ENCODE data around the gene IFNA14.
A peak's percentile ranks its signal among the peaks of the same experiment; 100 is the strongest.
"Not testable (repeated sequence)": the region's sequence is repeated elsewhere in the genome, so short reads cannot be mapped to it uniquely, and the experiment has no call there.

IFNA14 gene

DNA sequence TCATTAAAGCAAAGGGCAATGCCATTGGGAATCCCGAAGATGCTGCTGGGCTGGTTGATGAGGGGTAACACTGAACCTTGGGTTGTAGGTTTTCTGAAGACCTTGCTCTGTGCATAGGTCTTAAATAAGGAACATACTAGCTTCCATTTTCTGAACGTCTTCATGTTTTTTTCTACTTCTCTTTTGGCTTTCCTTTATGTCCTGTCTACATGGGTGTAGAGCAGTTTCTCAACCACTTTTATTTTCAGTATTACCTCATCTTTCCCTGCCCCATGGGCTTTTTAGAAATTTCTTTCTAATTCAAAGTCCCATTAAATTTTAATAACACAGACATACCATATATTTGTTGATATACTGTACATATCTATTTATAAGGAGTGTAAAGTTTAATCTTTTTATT, at the start of gene IFNA14:
Gene IFNA14, minus strand, starts transcription at position 95 of the 400 bp plus-strand sequence. Its CDS starts 70 bp downstream, at position 25.
- no peak for DNase-seq

DNA sequence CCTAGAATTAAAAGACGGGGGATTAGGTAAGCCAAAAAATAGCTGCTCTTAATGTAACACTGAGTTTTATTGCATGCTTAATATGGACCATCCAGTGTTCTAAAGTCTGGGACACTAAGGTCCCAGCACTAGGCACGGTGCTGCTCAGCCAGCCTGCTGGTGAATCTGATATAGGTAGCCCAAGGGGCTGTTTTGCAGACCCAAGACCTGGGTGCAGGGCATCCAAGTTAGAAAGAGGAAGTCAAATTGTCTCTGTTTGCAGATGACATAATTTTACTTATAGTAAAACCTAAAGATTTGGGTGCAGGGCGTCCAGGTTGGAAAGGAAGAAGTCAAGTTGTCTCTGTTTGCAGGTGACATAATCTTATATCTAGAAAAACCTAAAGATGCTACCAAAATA, 47.5 kb upstream of the IFNA14 start:
- no peak for DNase-seq

DNA sequence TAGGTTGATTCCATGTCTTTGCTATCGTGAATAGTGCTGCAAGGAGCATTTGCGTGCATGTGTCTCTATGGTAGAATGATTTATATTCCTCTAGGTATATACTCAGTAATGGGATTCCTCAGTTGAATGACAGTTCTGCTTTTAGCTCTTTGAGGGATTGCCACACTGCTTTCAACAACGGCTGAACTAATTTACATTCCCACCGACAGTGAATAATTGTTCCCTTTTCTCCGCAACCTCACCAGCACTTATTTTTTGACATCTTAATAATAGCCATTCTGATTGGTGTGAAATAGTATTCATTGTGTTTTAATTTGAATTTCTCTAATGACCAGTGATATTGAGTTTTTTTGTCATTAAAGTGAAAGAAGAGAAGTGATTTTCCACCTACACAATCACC, 46.9 kb upstream of the IFNA14 start:
- no peak for DNase-seq

DNA sequence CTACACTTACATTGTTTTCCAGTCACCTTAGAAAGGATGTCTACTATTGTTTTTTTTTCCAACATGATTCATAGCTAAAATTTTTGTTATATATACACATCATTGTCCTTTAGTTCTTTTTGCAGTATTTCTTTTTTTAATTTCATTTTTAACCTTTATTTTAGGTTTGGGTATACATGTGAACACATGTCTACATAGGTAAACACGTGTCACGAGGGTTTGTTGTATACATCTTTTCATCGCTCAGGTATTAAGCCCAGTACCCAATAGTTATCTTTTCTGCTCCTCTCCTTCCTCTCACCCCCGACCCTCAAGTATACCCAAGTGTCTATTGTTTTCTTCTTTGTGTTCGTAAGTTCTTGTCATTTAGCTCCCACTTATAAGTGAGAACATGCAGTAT, 46.3 kb upstream of the IFNA14 start:
- DNase-seq = no peak

DNA sequence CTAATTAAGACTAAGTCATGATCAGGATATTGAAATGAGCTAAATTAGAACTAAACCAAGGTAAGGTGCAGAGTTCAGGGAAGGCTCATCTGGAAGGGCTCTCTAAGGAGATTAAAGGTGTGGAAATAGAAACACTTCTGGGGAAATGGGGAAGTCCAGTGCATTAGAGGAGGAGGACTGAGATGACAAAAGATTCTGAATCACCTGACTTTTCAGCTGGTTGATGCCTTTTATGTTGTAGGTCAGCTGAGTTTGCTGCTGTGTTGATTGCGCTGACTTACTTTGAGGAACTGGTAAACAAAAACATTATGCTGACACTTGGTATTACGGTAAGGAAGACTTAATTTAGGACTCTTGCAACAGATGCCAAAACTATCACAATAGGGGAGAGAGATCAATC, 41.5 kb upstream of the IFNA14 start:
- DNase-seq = no peak

DNA sequence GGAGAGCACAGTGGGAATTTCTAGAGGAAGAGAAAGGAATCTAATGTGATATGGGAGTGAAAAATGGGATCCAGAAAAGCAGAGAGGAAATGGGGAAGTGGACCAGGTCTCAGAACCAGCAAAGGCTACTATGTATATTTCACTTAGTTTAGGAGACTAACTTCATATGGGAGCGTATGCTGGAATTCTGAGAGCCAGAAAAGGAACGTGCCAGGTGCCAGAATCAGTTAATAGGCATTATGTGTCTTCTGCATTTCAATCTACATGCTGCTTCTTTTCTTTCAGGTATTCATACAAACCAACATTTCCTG, 28.5 kb upstream of the IFNA14 start:
- DNase-seq = no peak

DNA sequence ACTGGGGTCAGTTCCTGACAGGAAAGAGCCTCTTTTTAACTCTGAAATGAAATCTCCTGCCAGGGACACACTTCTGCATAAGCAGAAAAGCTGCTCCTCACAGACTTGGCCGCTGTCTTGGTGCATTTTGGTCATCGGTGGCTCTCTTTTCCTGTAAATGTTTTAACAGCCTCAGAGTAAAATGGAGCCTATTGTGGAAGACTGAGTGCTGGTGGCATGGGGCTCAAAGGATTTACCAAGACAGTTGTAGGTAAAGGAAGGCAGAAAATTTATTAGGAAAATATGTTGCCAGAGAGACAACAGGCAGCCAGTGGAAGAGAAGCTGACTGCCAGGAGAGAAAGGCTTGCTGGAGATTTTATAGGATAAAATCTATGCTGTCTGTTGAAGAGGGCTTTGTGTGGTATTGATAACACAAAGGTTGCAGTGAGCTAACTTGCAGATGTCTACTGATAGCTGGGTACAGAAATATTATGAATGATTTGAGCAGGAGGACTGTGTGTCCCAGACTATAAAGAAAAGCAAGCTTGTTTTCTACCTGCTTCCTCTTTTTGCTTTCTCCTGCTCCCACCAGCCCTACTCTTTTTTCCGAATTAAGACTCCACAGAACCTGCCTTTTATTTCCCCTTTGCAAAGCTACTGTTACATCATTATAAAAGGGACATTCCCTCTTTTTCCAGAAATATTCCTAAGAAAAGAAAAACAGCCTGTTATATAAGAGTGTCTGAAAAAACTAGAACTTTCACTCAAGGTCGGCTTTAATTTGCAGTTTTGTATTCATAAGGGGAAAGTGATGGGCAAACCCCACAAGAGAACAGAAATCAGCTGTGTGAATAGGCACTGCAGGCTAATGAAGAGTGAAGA, 27.9 kb upstream of the IFNA14 start:
- no peak for DNase-seq

DNA sequence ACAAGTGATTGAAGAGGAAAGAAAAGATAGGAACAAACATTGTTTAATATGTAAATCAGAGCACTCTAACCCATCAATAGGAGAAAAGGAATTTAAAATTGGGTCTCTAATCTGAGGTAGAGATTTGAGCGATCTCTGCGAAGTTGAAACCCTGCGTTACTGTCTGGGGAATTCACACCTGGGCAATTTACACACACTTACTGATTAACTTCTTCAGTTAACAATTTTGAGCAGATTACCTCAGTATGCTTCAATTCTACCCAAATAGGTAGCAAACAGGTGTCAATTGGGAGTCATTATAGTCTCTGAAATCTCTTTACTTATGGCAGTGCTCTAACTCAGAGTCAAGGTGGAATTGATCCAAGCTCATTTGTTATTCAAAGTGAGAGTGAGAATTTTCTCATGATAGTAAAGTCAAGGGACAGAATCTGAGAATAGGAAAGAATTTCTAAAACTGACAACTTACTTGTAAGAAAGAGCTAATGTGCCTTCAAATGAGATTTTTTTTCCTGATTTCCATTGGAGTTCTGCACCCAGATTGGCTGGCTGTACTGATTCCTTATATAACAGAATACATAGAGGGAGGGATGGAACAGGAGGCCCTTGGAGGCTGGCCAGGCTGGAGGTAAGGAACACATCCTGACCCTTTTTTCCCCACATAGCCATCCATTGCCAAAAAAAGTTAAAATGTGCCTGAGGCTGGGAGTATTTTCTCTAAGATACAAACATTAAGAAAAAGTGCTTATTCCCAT, 27.1 kb upstream of the IFNA14 start:
- no peak for DNase-seq

DNA sequence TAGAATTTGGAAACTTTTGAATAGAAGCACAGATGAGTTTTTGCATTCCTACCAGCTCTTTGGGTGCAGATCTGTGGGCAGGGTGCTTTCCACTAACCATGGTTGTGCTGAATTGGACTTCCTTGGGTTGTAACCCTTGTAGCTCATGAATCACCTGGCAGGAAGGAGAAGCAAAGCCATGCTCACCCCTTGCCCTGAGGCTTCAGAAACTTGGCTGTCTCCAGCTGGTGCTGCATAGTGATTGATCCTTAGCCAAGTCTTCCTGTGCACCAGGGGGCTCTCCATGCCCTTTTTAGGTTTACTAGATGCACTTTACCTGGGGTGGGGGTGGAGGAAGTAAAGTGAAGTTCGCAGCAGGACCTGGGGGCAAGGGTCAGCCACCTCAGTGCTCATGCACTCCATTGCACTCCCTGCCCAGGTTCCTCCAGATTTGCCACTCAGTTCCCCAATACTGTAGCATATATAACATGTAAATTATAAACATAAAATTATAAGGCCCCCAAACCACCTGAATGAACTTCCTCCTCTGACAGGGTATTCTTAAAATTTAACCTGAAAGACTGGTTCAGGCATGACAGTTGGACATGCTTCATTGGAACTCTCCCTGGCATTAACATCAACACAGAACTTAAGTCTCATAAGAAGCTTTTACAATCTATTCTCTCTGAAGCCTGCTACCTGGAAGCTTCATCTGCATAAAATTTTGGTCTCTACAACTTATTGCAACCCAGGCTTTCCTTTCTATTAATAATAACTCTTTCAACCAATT, 25.8 kb upstream of the IFNA14 start:
- DNase-seq = no peak

DNA sequence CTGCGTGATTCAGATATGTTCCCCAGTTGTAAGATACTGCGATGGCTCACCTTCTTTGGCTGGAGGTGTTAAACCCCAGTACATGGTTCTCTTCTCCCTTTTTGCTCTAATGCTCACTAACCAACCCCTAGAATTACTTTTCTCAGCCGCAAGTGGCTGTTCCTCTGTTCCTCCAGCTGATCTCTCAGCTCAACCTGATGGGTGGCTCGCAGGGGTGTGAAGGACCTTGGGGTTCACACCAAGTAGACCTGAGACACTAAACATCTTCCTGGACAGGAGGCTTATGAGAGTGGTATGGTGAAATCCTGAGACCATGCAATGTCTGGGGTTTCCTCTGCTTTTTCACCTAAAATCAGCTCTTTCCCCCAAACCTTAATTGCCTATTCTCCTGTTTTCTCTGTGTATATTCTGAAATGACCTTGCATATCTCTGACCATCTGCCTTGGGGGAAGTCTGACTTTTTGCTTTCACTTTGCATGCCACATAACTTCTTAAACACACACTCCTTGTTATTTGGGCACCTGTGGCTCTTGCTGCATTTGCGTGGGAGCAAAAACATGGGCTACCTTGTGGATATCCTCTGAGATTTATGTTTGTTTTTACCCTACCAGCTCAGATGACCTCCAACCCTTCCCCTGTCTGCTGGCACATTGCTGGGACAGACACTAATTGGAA, 15.9 kb upstream of the IFNA14 start:
- no peak for DNase-seq

DNA sequence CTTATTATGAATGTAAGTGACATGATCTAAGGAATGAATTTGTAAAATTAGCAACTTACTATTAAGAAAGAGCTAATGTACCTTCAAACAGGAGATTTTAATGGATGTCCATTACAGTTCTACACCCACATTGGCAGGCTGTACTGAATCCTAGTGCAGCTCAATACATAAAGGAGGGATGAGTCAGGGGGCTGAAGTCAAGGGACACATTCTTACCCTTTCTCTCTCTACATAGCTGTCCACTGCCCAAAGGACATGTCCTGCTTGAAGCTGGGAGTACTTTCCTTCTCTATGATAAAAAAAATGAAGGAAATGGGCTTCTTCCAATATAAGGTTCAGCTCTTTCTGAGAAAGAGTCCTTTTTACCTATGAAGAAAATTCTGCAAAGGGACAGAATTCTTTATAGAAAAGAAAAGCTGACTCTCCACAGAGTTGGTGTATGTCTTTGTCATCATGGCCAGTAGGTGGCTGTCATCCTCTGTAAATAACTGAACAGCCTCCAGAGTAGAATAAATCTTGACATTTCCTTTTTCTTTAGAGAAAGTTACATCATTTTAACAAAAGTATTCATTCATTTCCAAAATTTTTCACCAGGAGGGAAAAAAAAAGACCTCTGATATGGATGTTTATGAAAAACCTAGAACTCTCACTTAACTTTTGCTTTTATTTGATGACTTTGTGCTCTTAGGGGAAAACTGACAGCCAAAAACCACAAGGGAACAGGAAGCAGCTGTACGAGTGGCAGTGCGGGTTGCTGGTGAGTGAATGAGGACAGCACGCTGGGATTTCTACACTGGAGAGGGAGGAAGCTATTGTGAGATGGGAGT, 13.1 kb upstream of the IFNA14 start:
- DNase-seq = no peak

DNA sequence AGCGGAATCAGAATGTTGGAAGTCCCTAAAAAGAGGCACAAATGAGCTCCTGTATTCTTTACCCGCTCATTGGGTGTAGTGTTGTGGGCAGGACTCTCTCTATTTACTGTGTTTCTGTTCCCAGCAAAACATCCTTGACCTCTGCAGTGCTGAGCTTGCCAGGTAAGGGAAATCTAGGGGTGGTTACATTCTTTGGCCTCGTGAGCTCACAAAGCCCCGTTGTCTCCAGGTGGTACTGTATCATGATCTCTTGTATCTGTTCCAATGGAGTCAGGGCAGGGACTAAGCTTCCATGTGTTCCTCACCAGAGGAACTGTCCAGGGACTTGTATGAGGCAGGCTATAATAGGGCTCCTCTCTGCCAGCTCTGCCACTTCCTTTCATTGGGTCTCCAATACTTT, 11.8 kb upstream of the IFNA14 start:
- no peak for DNase-seq

DNA sequence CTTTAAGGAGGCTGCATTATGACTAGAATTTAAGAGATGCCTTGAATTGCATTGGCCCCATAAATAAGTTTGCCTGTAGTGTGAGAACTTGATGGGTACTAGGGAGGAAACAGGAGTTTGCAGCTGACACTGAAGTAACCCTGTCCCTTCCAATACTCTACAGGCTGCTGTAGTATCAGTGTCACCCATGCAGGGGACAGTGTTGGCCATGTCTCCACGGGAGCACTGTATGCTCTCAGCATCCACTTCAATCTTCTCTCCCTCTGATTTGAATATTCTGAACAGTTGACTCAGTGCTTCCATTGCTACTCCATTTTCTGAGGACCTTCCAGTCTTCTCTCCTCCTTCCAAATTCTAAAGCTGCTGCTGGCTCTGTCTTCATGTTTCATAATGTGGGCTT, 11.4 kb upstream of the IFNA14 start:
- DNase-seq = no peak

DNA sequence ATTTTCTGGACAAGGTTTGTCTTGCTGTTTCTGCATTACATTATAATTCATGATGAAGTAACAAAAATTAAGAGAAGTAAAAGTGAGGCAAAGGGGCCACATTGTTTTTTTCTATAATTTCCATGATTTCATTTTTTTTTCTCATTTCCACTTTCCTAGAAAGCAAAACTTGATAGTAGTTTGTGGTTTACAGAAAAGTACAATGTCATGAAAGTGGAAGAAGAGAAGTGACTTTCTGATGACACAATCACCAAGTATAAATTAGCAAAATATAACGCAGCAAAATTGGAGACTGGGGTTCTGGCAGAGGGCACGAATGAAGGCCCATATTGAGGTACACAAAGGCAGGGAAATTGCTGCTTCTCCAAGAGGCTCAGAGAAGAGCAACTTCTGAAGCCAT, 5.0 kb upstream of the IFNA14 start:
- DNase-seq = no peak

DNA sequence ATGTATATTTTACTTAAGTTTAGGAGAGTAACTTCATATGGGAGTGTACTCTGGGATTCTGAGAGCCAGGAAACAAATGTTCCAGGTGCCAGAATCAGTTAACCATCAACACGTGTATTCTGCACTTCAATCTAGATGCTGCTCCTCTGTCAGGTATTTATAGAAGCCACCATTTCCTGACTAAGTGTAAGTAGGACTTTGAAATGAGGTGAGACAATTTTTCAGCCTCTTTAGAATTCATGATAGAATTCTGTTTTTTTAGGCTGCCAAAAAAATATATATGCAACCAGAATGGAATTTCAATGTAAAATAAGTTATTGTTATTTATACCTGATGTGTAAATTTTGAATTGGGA, 3.5 kb downstream of the IFNA14 start:
- DNase-seq = not testable (repeated sequence)

DNA sequence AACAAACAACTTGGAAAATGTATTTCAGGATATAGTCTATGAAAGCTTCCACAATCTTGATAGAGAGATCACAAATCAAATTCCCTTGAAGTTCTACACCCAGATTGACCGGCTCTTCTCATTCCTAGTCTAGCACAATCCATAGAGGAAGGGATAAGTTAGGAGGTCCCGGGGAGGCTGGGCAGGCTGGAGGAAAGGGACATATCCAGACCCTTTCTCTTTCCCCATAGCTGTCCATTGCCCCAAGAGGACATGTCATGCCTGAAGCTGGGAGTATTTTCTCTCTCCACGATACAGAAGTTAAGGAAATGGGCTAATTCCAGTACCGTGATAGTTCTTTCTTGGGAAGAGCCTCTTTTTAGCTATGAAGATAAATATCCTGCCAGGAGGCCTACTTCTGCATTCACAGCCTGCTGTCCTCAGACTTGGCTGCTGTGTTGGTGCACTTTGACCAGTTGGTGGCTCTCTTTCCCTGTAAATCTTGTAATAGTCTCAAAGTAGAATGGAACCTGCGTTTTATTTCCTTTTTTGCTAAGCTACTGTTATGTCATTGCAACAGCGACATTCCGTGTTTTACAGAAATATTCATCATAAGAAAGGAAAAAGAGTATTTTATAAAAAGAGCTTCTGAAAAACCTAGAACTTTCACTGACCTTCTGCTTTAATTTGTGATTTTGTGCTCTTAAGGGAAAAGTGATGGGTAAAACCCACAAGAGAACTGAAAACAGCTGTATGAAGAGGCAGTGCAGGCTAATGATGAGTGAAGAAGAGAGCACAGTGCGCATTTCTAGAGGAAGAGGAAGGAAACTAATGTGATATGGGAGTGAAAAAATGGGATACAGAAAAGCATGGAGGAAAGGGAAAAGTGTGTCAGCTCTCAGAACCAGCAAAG, 4.1 kb downstream of the IFNA14 start:
- DNase-seq = peak; percentile 5

DNA sequence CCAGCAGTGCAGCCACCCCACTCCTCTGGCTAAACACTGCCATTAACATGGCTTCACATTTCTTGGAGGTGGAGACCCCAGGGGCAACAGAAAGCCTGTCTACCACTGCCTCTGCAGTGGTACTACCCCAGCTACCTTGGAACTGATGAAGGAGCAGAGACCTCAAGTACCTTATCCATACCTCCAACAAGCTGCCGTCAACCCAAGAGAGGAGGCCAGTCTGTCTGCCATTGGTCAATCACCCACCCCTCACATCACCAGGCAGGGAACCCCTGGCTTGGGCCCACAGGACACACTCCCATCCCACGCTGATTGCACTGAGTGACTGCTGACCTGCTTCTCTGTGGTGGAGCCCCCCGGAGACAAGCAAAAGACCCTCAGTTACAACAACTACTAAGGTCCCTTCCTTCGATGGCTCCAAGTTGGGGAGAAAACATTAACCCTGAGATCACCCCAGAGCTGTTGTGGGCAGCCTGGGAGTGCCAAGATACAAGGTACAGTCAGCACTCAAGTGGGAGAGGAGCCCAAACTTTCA, 5.6 kb downstream of the IFNA14 start:
- no peak for DNase-seq

DNA sequence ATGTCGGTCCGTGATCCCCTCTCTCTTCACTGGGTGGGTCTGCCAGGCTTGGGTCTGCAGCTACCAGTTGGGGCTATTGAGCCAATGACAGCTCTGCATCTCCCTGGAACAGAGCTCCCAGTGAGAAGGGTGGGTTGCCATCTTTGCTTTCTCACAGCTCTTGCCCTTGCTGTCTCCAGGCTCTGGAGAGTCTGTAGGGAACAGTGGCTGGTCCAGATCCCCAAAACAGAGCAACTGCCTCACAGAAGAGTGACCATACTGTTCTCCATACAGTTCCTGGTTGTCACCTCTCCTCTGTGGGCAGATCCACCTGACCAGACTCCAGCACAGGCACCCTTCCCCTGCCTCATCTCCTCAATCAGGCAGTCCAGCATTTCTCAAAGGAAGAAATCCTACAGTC, 6.5 kb downstream of the IFNA14 start:
- DNase-seq = no peak

DNA sequence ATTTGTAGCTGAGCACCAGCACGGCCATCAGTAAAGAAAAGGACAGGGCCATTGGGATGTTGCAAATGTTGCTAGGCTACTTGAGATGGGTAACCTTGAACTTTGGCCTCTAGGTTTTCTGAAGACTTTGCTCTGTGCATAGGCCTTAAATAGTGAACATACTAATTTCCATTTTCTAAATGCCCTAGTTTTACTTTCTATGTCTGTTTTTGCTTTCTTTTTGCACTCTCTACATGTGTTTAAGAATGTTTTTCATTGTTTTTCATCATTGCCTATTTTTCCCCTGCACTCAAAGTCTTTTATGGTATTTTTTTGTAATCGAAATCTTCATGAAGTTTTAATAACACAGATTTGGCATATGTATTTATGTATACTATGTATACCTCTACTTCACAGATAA, 11.7 kb downstream of the IFNA14 start, which contains the start of gene IFNA17:
Gene IFNA17, minus strand, starts transcription at position 101 of the 400 bp plus-strand sequence. Its CDS starts 49 bp downstream, at position 52.
- no peak for DNase-seq

DNA sequence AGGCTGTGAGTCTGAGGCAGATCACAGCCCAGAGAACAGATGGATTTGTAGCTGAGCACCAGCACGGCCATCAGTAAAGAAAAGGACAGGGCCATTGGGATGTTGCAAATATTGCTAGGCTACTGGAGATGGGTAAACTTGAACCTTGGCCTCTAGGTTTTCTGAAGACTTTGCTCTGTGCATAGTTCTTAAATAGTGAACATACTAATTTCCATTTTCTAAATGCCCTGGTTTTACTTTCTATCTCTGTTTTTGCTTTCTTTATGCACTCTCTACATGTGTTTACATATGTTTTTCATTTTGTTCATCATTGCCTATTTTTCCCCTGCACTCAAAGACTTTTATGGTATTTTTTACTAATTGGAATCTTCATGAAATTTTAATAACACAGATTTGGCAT, 22.6 kb downstream of the IFNA14 start, which contains the start of gene IFNA16:
Gene IFNA16, minus strand, starts transcription at position 101 of the 400 bp plus-strand sequence. Its CDS starts 6 bp downstream, at position 95.
- not testable (repeated sequence) for DNase-seq
